NCI-H748 treated with DMSO at 0.1 percent for 48 hours (cell line): Measurements from ENCODE around the gene THRSP.
"Not testable (repeated sequence)": the region's sequence is repeated elsewhere in the genome, so short reads cannot be mapped to it uniquely, and the experiment has no call there.

Experiments used
- DNase-seq: peaks from one replicate; lab custom pipeline; 2025; lab: John Stamatoyannopoulos, UW

THRSP gene

GRCh38 chr11:78066471-78066870 is 2.8 kb downstream of the THRSP start:
- DNase-seq = no peak

DNA sequence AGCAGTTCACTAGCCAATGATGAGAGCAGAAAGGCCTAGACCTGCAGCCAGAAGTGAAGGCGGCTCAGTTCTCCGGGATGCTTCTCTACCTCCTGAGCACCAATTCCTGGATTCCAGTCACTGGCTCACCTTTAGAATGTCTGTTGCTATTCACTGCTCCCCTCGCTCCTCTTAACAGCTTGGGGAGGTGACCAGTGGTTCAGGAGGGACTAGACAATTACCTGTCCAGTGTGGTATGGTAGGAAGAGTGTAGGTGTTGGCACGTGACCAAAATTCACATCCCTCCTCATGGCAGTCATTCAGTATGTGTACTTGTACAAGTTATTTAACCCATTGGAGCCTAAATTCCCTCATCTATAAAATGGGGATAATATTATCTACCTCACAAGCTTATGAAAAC is 4.0 kb downstream of the THRSP start:
- no peak for DNase-seq

DNA sequence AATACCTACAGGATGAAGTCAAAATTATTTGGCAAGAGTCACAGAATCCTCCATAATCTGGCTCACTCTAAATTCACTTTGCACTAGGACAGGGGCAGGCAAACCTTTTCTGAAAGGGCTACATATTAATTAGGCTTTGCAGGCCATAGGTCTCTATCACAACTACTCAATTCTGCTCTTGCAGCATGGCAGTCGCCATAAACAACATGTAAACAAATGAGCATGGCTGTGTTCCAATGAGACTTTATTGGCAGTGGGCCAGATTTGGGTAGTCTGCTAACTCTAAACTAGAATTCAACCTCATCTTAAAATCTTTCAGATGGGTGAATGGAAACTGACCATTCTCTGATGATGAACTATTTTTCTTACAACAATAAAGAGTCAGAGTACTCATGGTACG is 5.8 kb downstream of the THRSP start:
- no peak for DNase-seq

- no peak for DNase-seq
Observed at GRCh38 chr11:78070621-78071020, 7.0 kb downstream of the THRSP start.

DNA sequence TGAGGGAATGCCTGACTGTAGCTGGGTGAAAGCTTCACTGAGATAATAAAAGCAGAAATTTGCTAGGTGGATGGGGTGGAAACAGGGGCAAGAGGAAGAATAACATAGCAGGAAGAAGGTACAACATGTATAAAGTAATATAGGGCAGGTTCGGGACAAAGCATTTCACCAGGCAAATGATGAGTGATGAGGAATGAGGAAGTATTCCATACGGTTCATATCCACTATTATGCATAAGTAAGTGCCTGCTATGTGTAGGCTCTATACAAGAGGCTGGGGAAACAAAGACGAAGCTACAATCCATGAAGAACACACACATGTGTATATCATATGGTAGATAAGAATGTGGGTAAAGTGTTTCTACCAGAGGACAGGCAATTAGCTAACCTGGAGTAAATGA is 8.1 kb downstream of the THRSP start:
- no peak for DNase-seq

DNA sequence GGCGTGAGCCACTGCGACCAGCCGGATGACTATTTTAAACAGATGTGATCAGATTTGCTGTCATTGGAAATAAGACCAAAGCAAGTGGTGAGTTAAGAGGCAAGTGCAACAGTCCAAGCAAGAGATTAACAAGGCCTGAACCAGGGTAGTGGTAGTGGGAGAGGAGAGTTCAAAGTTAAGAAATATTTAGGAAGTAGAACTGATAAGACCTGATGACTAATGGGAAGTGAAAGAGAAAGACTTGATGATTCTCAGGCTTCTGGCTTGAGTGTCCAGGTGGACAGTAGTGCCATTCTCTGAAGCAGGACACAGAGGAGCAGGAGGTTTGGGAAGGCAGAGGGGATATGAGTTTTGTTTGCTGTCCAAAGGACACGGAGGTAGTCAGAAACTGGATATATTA is 8.8 kb downstream of the THRSP start:
- DNase-seq = no peak

GRCh38 chr11:78074756-78075155 is 11.1 kb downstream of the THRSP start:
- peak; percentile 1 for DNase-seq

GRCh38 chr11:78076733-78077403 is 13.2 kb downstream of the THRSP start:
- no peak for DNase-seq

GRCh38 chr11:78077592-78077991 is 13.9 kb downstream of the THRSP start:
- DNase-seq = not testable (repeated sequence)

GRCh38 chr11:78078218-78079167 is 14.8 kb downstream of the THRSP start:
- DNase-seq = no peak

DNA sequence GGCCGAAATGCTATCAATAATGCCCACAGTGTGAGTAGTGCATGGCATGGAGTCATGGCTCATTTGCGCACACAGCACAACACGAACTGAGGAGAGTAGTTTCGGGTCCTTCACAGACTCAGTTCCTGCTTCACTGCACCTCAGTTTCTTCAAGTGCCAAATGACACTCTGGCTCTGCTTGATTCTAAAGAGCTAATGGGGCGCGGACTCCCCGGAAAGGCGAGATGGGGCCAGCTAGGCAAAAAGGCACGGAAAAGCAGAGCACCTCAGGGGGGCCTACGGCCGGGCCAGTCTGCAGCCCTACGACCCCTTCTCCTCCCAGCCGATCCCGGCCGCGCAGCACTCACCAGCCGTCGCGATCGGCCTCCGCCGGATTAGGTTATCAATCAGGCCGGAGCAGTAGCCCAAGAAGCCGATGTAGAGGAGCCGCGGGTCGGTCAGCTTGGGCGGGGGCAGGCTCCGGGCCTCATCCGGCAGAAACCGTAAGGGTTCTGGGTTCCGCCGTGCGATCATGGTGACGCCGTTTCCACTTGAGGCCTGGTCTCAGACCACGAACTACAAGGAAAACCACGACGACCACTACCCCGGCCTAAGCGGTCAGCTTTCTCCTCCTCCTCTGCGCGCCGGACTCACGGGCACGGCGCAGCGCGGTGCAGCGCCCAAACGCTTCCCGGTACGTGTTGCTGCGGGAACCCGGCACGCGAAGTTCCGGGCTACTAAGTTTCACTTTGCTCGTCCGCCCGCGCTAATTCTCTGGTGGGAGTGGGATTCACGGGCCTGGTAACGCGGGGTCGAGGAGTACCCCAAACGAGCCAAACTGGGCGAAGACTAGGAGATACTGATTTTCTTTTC is 15.8 kb downstream of the THRSP start, which contains the start of gene NDUFC2:
Gene NDUFC2, minus strand, starts transcription at position 631 of the 852 bp plus-strand sequence. Its CDS starts 118 bp downstream, at position 513.
- peak; percentile 13 for DNase-seq

GRCh38 chr11:78080084-78080817 is 16.6 kb downstream of the THRSP start:
- no peak for DNase-seq

DNA sequence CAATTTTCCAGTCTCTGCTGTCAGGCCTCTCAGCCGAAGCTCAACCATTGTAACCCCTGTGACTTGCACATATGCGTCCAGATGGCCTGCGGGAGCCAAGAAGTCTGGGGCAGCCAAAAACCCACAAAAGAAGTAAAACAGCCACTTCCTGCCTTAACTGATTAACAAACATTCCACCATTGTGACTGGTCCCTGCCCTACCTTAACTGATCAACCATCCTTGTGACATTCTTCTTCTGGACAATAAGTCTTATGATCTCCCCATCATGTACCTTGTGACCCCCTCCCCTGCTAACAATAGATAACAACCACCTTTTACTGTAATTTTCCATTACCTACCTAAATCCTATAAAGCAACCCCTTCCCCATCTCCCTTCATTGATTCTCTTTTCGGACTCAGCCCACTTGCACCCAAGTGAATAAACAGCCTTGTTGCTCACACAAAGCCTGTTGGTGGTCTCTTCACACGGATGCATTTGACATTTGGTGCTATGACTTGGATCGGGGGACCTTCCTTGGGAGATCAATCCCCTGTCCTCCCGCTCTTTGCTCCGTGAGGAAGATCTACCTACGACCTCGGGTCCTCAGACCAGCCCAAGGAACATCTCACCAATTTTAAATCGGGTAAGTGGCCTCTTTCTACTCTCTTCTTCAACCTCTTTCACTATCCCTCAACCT is 17.3 kb downstream of the THRSP start:
- no peak for DNase-seq

- DNase-seq = no peak
Observed at GRCh38 chr11:78081583-78081982, 17.9 kb downstream of the THRSP start.

DNA sequence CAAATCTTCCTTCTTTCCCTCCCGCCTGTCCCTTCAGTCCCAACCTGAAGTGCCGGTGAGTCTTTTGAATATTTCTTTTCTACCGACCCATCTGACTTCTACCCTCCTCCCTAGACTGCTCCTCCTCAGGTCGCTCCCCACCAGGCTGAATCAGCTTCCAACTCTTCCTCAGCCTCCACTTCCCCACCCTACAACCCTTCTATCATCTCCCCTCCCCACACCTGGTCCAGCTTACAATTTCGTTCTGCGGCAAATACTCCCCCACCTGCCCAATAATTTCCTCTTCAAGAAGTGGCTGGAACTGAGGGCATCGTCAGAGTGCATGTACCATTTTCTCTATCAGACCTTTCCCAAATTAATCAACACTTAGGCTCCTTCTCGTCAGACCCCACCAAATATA is 18.5 kb downstream of the THRSP start:
- no peak for DNase-seq

DNA sequence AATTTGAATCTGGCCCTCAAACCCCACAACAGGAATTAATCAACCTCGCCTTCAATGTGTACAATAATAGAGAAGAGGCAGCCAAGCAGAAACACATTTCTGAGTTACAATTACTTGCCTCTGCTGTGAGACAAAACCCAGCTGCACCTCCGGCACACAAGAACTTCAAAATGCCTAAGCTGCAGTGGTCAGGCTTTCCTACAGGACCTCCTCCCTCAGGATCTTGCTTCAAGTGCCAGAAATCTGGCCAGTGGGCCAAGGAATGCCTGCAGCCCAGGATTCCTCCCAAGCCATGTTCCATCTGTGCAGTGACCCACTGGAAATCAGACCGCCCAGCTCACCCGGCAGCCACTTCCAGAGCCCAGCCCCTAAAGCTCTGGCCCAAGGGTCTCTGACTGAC is 19.4 kb downstream of the THRSP start:
- DNase-seq = no peak

DNA sequence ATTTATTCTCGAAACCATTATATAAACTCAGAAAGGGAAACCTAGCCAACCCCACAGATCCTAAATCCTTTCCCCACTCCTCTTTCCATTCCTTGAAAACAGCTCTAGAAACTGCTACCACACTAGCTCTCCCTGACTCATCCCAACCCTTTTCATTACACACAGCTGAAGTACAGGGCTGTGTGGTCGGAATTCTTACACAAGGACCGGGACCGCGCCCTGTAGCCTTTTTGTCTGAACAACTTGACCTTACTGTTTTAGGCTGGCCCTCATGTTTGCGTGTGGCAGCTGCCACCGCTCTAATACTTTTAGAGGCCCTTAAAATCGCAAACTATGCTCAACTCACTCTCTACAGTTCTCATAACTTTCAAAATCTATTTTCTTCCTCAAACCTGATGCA is 20.8 kb downstream of the THRSP start:
- not testable (repeated sequence) for DNase-seq

- DNase-seq = peak; percentile 1
Observed at GRCh38 chr11:78085972-78086371, 22.3 kb downstream of the THRSP start.

DNA sequence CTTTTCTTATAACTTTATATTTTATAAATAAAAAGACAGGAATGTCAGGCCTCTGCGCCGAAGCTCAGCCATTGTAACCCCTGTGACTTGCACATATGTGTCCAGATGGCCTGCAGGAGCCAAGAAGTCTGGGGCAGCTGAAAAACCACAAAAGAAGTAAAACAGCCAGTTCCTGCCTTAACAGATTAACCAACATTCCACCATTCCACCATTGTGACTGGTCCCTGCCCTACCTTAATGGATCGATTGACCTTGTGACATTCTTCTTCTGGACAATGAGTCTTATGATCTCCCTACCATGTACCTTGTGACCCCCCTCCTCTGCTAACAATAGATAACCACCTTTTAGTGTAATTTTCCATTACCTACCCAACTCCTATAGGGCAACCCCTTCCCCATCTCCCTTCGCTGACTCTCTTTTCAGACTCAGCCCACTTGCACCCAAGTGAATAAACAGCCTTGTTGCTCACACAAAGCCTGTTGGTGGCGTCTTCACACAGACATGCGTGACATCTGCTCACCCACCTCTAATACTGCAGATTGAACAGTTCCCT is 22.9 kb downstream of the THRSP start:
- not testable (repeated sequence) for DNase-seq

- no peak for DNase-seq
Observed at GRCh38 chr11:78094250-78094649, 30.6 kb downstream of the THRSP start.
